C4-2B (cell line): ENCODE measurements around the gene R3HCC1L.
"Not testable (repeated sequence)": the region's sequence is repeated elsewhere in the genome, so short reads cannot be mapped to it uniquely, and the experiment has no call there.

Source experiments
- H3K27ac ChIP-seq: fragments of 450-650 bp; 2 replicates; pipeline ENCODE4 v1.5.1; 2017
- CTCF ChIP-seq: fragments of 450-650 bp; conservative IDR thresholded peaks from 2 replicates; pipeline ENCODE4 v1.5.1; 2017; ENCODE audit warnings: mild to moderate bottlenecking
- ZFX ChIP-seq: fragments of 450-650 bp; IDR thresholded peaks from 2 replicates; pipeline ENCODE4 v1.6.1; 2017

R3HCC1L gene

GRCh38 chr10:98107644-98108430, 26.6 kb upstream of the R3HCC1L start:
- TF ChIP-seq ZFX, result no peak
- no peak for TF ChIP-seq CTCF
- no peak overlapping the region for H3K27ac ChIP-seq

GRCh38 chr10:98110356-98110755, 24.1 kb upstream of the R3HCC1L start:
- TF ChIP-seq ZFX (no peak), CTCF (no peak)

GRCh38 chr10:98115031-98115787, 19.2 kb upstream of the R3HCC1L start:
- no peak overlapping the region for H3K27ac ChIP-seq
- TF ChIP-seq CTCF (no peak), ZFX (no peak)

More at GRCh38 chr10:98110356-98110755, 24.1 kb upstream of the R3HCC1L start:
- no peak overlapping the region for H3K27ac ChIP-seq

GRCh38 chr10:98119891-98120290, 14.6 kb upstream of the R3HCC1L start:
- no peak overlapping the region for H3K27ac ChIP-seq
- no peak for TF ChIP-seq ZFX
- no peak for TF ChIP-seq CTCF

GRCh38 chr10:98125940-98126631, 8.4 kb upstream of the R3HCC1L start:
- TF ChIP-seq CTCF (no peak), ZFX (no peak)

GRCh38 chr10:98128802-98129201, 5.7 kb upstream of the R3HCC1L start:
- TF ChIP-seq CTCF, result no peak
- TF ChIP-seq ZFX, result no peak
- no peak overlapping the region for H3K27ac ChIP-seq

More at GRCh38 chr10:98125940-98126631, 8.4 kb upstream of the R3HCC1L start:
- no peak overlapping the region for H3K27ac ChIP-seq

- TF ChIP-seq ZFX (no peak), CTCF (no peak)
Observed at GRCh38 chr10:98131619-98132018, 2.8 kb upstream of the R3HCC1L start.

GRCh38 chr10:98133075-98133752, 1.2 kb upstream of the R3HCC1L start:
- not testable (repeated sequence) for H3K27ac ChIP-seq

More at GRCh38 chr10:98131619-98132018, 2.8 kb upstream of the R3HCC1L start:
- no peak overlapping the region for H3K27ac ChIP-seq
